K562 (cell line): ENCODE results near the gene CCNJL. TPM values are rescaled to one million over a fixed set of nuclear protein-coding genes. Genes with fewer than 3 reads are reported as not detected.

ENCODE experiments used
- ATAC-seq: fragments of 200-7000 bp; cut with Tn5 transposase; 3 replicates; pipeline ENCODE4 v1.9.1; 2020; ENCODE audit warnings: moderate library complexity
- BruUV-seq: library from RNA; stranded (reverse); fragments of 400-500 nt; replicated peaks from 2 replicates; lab custom pipeline; 2021; lab: Mats Ljungman, UMichigan
- CTCF ChIA-PET: fragments of 300-600 bp; formaldehyde crosslinking; extraction: SDS; loops from one replicate; lab custom pipeline; 2021; ENCODE audit warnings: low intra/inter-chr PET ratio; lab: Yijun Ruan, JAX
- POLR2A ChIA-PET: fragments of 300-600, 350-650 bp; sonication (Branson Sonifier 250); formaldehyde crosslinking; extraction: SDS; loops from one replicate; lab custom pipeline; 2021; ENCODE audit warnings: antibody characterized with exemption, inconsistent platforms; lab: Yijun Ruan, JAX
- DNase-seq, 4 experiments: peaks; one replicate each; pipeline versions ENCODE4 v3.0.0 to v3.0.0-alpha.2; 2011 to 2018; ENCODE audit warnings: low spot score in 3 of 4, mixed read lengths in 3 of 4; ENCODE audit errors: extremely low read depth in 1 of 4
- FAIRE-seq: peaks from 2 replicates; lab custom pipeline; 2011; peaks lifted over from hg19 to GRCh38; lab: Jason Lieb, UNC
- H2AFZ ChIP-seq: 2 replicates; pipeline ENCODE4 v1.6.0; 2011; ENCODE audit warnings: low read depth, low read length, control low read depth, inconsistent platforms
- H3K27ac ChIP-seq: fragments of 200-600 bp; 3 replicates; pipeline ENCODE4 v1.8.0; 2011; ENCODE audit warnings: low read depth, mild to moderate bottlenecking, control low read depth, inconsistent platforms, low read length, moderate library complexity, mixed read lengths; ENCODE audit errors: extremely low read depth
- H3K27me3 ChIP-seq, 2 experiments: fragments of 300-600 bp in 1 of 2; 2 replicates in 1 of 2; 3 replicates in 1 of 2; pipeline versions ENCODE4 v1.6.0 to v1.8.0; 2011; ENCODE audit warnings: inconsistent platforms in 2 of 2, low read length in 2 of 2, mild to moderate bottlenecking in 1 of 2, mixed read lengths in 1 of 2, moderate library complexity in 1 of 2; ENCODE audit not compliant: control insufficient read depth in 2 of 2, insufficient read depth in 2 of 2
- H3K36me3 ChIP-seq: fragments of 300-600 bp; 3 replicates; pipeline ENCODE4 v1.8.0; 2011; ENCODE audit warnings: mild to moderate bottlenecking, low read length, inconsistent platforms; ENCODE audit not compliant: control insufficient read depth, insufficient read depth
- H3K4me1 ChIP-seq, 2 experiments: fragments of 200-600 bp in 1 of 2; replicated peaks in 1 of 2; 2 replicates in 1 of 2; 3 replicates in 1 of 2; pipeline versions ENCODE4 v1.5.1 to v1.8.0; 2011; ENCODE audit warnings: inconsistent platforms in 2 of 2, low read length in 2 of 2, mild to moderate bottlenecking in 1 of 2, mixed read lengths in 1 of 2, moderate library complexity in 1 of 2; ENCODE audit not compliant: control insufficient read depth in 2 of 2, insufficient read depth in 2 of 2
- H3K4me2 ChIP-seq: 2 replicates; pipeline ENCODE4 v1.6.1; 2011; ENCODE audit warnings: low read length, control low read depth, inconsistent platforms, mixed read lengths; ENCODE audit not compliant: insufficient read depth
- H3K4me3 ChIP-seq: fragments of 200-600 bp; sonication (generic), shearing (Covaris generic); 2 replicates; pipeline ENCODE4 v1.5.1; 2016; ENCODE audit warnings: control low read depth, inconsistent platforms
- H3K79me2 ChIP-seq: fragments of 200-600 bp; 3 replicates; pipeline ENCODE4 v1.8.0; 2011; ENCODE audit warnings: low read length, inconsistent platforms; ENCODE audit not compliant: control insufficient read depth, insufficient read depth
- H3K9ac ChIP-seq, 2 experiments: 2 replicates each; pipeline versions ENCODE4 v1.6.0 to v1.6.1; 2011; ENCODE audit warnings: low read depth in 2 of 2, low read length in 2 of 2, control low read depth in 1 of 2, inconsistent platforms in 1 of 2, mild to moderate bottlenecking in 1 of 2, mixed read lengths in 1 of 2; ENCODE audit not compliant: insufficient read depth in 1 of 2
- H3K9me1 ChIP-seq: one replicate; pipeline ENCODE4 v1.6.0; 2011; ENCODE audit warnings: inconsistent platforms, mild to moderate bottlenecking, low read length, moderate library complexity; ENCODE audit not compliant: control insufficient read depth, insufficient read depth
- H3K9me3 ChIP-seq: replicated peaks from 2 replicates; pipeline ENCODE4 v1.5.1; 2011; ENCODE audit warnings: low read depth, low read length, inconsistent platforms; ENCODE audit not compliant: control insufficient read depth, insufficient read depth
- H4K20me1 ChIP-seq: replicated peaks from 2 replicates; pipeline ENCODE4 v1.6.1; 2011; ENCODE audit warnings: low read length, inconsistent platforms, mixed read lengths; ENCODE audit not compliant: control insufficient read depth, insufficient read depth
- BMI1 ChIP-seq: fragments of 150-350 bp; IDR thresholded peaks from 2 replicates; pipeline ENCODE4 v1.6.1; 2014; ENCODE audit warnings: low read length
- CBX2 ChIP-seq: fragments of 200-600 bp; sonication (generic); IDR thresholded peaks from one replicate; pipeline ENCODE4 v1.6.1; 2012; ENCODE audit warnings: mild to moderate bottlenecking, low read length, inconsistent platforms; ENCODE audit not compliant: insufficient read depth, poor library complexity, severe bottlenecking
- ELF2 ChIP-seq: fragments of 250-450 bp; sonication (Bioruptor Pico); IDR thresholded peaks from 2 replicates; pipeline ENCODE4 v1.5.0; 2021; ENCODE audit warnings: mild to moderate bottlenecking
- MAZ ChIP-seq, 2 experiments: fragments of 450-650 bp in 1 of 2; sonication (generic) in 1 of 2; formaldehyde crosslinking; IDR thresholded peaks in 1 of 2; conservative IDR thresholded peaks in 1 of 2; 2 replicates each; pipeline versions ENCODE4 v1.4.0 to v1.5.0; 2020; ENCODE audit warnings: mild to moderate bottlenecking in 1 of 2, missing genetic modification reagents in 1 of 2
- PHF21A ChIP-seq: fragments of 450-650 bp; IDR thresholded peaks from 2 replicates; pipeline ENCODE4 v1.6.1; 2017; ENCODE audit warnings: low read depth, borderline replicate concordance
- TRIM28 ChIP-seq: fragments of 450-650 bp; IDR thresholded peaks from 2 replicates; pipeline ENCODE4 v1.6.1; 2017
- UBTF ChIP-seq, 2 experiments: IDR thresholded peaks; 2 replicates each; pipeline ENCODE4 v1.6.1; 2012; ENCODE audit warnings: improper control_type of control experiment in 2 of 2, low read depth in 2 of 2, low read length in 2 of 2, borderline replicate concordance in 1 of 2
- ZFP1 ChIP-seq: fragments of 450-650 bp; formaldehyde crosslinking; IDR thresholded peaks from 2 replicates; pipeline ENCODE4 v1.4.0; 2020; ENCODE audit warnings: mild to moderate bottlenecking, mixed read lengths
- WGBS: fragments of 100-300 bp; shearing (Covaris generic); methylation state at CpG from one replicate; pipeline ENCODE4 v1.1.6; 2016; ENCODE audit warnings: low coverage, mixed read lengths; ENCODE audit not compliant: insufficient coverage; ENCODE audit errors: missing lambda C conversion rate; 5-methylcytosine and 5-hydroxymethylcytosine counted together
- in situ Hi-C: fragments of 300-500 bp; cut with MboI; formaldehyde crosslinking; loops from 4 replicates; pipeline ENCODE4 v1.15.0; 2018; ENCODE audit warnings: inconsistent platforms, mixed read lengths
- intact Hi-C: fragments of 100-400 bp; cut with micrococcal nuclease; formaldehyde crosslinking; loops from 2 replicates; pipeline ENCODE4 v1.14.2; 2022
- polyA plus RNA-seq, 8 experiments: library from polyadenylated mRNA; depleted of rRNA in 4 of 8; stranded (reverse) in 5 of 8; unstranded in 3 of 8; fragments of >200 nt; fragmentation: Nextera tagmentation in 2 of 8; fragmentation: Illumina TruSeq in 1 of 8; extraction: Ambion mirVana in 2 of 8; extraction: Trizol in 1 of 8; gene quantifications; 2 replicates each; pipeline versions ENCODE4 v1.2.1 to v1.2.3, GENCODE V29; 2011 to 2014; ENCODE audit warnings: inconsistent platforms in 1 of 8, missing spikeins in 1 of 8
- total RNA-seq, 7 experiments: library from RNA; depleted of rRNA in 6 of 7; stranded (reverse); fragments of >200 nt in 6 of 7; fragmentation: Illumina TruSeq in 2 of 7; extraction: Trizol in 2 of 7; gene quantifications; 2 replicates each; pipeline versions ENCODE4 v1.2.1 to v1.2.3, GENCODE V29; 2011 to 2021; ENCODE audit warnings: low replicate concordance in 1 of 7
- TF ChIP-seq, protein P1 (sequence below): sonication (generic); formaldehyde crosslinking; IDR thresholded peaks from 2 replicates; pipeline ENCODE4 v1.8.0; 2022; ENCODE audit warnings: missing genetic modification reagents, mild to moderate bottlenecking, borderline replicate concordance
- TF ChIP-seq, protein P2 (sequence below): fragments of 250-450 bp; sonication (Bioruptor Pico); IDR thresholded peaks from 2 replicates; pipeline ENCODE4 v1.4.0; 2020

CCNJL gene
- total and polyA plus RNA-seq, 9 of the 15 experiments (the other 6 are each of a cell fraction or from before 2014, with no cell fraction given) = 0.04 TPM; not detected in 8

- TF ChIP-seq CBX2 (no peak), BMI1 (no peak)
- TF ChIP-seq, all 486 proteins: peak for 0
These were observed 31.1 kb downstream of the CCNJL start (continued) for GRCh38 chr5:160281275-160281674.

DNA sequence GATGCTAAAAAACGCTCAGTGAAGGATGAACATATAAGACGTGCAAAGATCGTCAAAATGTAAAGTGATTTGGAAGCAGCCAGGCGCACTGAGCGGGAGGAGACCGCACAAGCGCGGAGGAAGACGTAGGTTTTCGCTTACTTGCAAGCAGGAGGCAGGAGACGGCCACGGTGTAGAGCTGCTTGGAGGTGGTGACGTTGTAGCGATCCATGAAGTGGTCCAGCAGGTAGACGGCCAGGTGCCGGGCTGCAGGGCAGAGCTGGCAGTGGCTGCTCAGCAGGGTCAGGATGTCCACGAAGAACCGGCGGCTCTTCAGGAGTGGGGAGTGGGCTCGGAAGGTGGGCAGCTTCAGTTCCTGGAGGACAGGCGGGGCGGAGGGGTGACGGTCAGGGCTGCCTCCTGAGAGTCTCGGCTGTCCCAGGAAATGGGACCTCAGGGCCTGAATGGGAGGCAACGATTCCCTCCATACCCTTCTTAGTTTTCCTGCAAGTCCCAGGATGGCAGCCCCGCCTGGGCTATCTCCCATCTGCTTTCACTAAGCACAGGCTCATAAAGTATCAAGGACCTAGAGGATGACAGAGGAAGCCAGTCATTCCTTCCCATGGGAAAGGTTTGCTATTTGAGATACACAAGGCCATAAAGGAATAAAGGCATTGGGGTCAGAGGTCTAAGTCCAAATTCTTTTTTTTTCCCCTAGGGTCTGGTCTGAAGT lies 31.8 kb downstream of the CCNJL start:
- peak; percentile 47 for ATAC-seq
- H2AFZ ChIP-seq = no peak overlapping the region
- no peak for FAIRE-seq
- H3K4me1 ChIP-seq = peaks cover 0 to 4% of the 10 kb centered on the region in 2 experiments; a peak in 1 of 5 replicates
- peaks cover 6 to 31% of the 10 kb centered on the region in 2 experiments; a peak in 4 of 5 replicates for H3K27me3 ChIP-seq
- DNase-seq = no peak
- WGBS = 17% methylated on average over 26 of the region's 26 CpGs
- ChIA-PET POLR2A (interaction anchor here (0.5 to 1.0 kb wide), 2 partner anchors 26 to 31 kb away, joined by 3 to 4 read pairs; no protein-coding TSS in a partner anchor), CTCF (no interaction called here)
- in situ Hi-C loops = no loop called here
- no peaks in the 10 kb centered on the region for H3K9me3 ChIP-seq
- intact Hi-C loops = no loop called here
- no peaks in the 10 kb centered on the region for H3K9me1 ChIP-seq
- 0 out of 4 replicates have a peak overlapping the region, but pooled peaks of 1 of the 2 experiments have one; percentile 2 for H3K9ac ChIP-seq
- H3K36me3 ChIP-seq = no peaks in the 10 kb centered on the region
- BruUV-seq = no TSS peak
- H4K20me1 ChIP-seq = no peaks in the 10 kb centered on the region
- H3K79me2 ChIP-seq = no peaks in the 10 kb centered on the region
- H3K4me3 ChIP-seq = no peak overlapping the region
- no peak overlapping the region for H3K27ac ChIP-seq
- no peak overlapping the region for H3K4me2 ChIP-seq
- no peak for TF ChIP-seq PHF21A
- TF ChIP-seq ZFP1 (CRISPR knock-in tag) = no peak
- no peak for TF ChIP-seq MAZ (CRISPR knock-in tag; conservative IDR thresholded peaks at IDR 0.05 in 1 of 2, IDR thresholded peaks at IDR 0.05 in 1 of 2)
- no peak for TF ChIP-seq CBX2
- TF ChIP-seq TRIM28 = no peak
- TF ChIP-seq UBTF (IDR thresholded peaks at IDR 0.05; ENCODE audit: borderline replicate concordance in 1 of 2, low read depth in 2 of 2, low read length in 2 of 2) = no peak
- TF ChIP-seq, protein P1, sequence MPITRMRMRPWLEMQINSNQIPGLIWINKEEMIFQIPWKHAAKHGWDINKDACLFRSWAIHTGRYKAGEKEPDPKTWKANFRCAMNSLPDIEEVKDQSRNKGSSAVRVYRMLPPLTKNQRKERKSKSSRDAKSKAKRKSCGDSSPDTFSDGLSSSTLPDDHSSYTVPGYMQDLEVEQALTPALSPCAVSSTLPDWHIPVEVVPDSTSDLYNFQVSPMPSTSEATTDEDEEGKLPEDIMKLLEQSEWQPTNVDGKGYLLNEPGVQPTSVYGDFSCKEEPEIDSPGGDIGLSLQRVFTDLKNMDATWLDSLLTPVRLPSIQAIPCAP (CRISPR knock-in tag) = no peak
- TF ChIP-seq, protein P2, sequence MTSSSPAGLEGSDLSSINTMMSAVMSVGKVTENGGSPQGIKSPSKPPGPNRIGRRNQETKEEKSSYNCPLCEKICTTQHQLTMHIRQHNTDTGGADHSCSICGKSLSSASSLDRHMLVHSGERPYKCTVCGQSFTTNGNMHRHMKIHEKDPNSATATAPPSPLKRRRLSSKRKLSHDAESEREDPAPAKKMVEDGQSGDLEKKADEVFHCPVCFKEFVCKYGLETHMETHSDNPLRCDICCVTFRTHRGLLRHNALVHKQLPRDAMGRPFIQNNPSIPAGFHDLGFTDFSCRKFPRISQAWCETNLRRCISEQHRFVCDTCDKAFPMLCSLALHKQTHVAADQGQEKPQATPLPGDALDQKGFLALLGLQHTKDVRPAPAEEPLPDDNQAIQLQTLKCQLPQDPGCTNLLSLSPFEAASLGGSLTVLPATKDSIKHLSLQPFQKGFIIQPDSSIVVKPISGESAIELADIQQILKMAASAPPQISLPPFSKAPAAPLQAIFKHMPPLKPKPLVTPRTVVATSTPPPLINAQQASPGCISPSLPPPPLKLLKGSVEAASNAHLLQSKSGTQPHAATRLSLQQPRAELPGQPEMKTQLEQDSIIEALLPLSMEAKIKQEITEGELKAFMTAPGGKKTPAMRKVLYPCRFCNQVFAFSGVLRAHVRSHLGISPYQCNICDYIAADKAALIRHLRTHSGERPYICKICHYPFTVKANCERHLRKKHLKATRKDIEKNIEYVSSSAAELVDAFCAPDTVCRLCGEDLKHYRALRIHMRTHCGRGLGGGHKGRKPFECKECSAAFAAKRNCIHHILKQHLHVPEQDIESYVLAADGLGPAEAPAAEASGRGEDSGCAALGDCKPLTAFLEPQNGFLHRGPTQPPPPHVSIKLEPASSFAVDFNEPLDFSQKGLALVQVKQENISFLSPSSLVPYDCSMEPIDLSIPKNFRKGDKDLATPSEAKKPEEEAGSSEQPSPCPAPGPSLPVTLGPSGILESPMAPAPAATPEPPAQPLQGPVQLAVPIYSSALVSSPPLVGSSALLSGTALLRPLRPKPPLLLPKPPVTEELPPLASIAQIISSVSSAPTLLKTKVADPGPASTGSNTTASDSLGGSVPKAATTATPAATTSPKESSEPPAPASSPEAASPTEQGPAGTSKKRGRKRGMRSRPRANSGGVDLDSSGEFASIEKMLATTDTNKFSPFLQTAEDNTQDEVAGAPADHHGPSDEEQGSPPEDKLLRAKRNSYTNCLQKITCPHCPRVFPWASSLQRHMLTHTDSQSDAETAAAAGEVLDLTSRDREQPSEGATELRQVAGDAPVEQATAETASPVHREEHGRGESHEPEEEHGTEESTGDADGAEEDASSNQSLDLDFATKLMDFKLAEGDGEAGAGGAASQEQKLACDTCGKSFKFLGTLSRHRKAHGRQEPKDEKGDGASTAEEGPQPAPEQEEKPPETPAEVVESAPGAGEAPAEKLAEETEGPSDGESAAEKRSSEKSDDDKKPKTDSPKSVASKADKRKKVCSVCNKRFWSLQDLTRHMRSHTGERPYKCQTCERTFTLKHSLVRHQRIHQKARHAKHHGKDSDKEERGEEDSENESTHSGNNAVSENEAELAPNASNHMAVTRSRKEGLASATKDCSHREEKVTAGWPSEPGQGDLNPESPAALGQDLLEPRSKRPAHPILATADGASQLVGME (CRISPR knock-in tag) = no peak
- TF ChIP-seq ELF2 = no peak
